NOMO-1 (cell line): ENCODE data around the gene HDAC7.
A peak's percentile ranks its signal among the peaks of the same experiment; 100 is the strongest.

Experiments
- DNase-seq, 2 experiments: peaks; one replicate each; lab custom pipeline; 2025; ENCODE audit not compliant: unreplicated experiment in 2 of 2; lab: John Stamatoyannopoulos, UW

Gene HDAC7

GRCh38 chr12:47833591-47834012, 13.9 kb upstream of the HDAC7 start:
- no peak for DNase-seq

- no peak for DNase-seq
Observed at GRCh38 chr12:47832263-47832933, 12.7 kb upstream of the HDAC7 start.

- no peak for DNase-seq
Observed at GRCh38 chr12:47829584-47829983, 9.9 kb upstream of the HDAC7 start.

- DNase-seq = peak; percentile 14 to 18
Observed at GRCh38 chr12:47828976-47829482, 9.3 kb upstream of the HDAC7 start.

- no peak for DNase-seq
Observed at GRCh38 chr12:47828008-47828975, 8.6 kb upstream of the HDAC7 start.

GRCh38 chr12:47825173-47825639, 5.5 kb upstream of the HDAC7 start:
- no peak for DNase-seq

GRCh38 chr12:47824635-47825034, 4.9 kb upstream of the HDAC7 start:
- no peak for DNase-seq

GRCh38 chr12:47824198-47824597, 4.5 kb upstream of the HDAC7 start:
- DNase-seq = no peak

- no peak for DNase-seq
Observed at GRCh38 chr12:47823422-47824086, 3.9 kb upstream of the HDAC7 start.

- no peak for DNase-seq
Observed at GRCh38 chr12:47822863-47823262, 3.2 kb upstream of the HDAC7 start.

- no peak for DNase-seq
Observed at GRCh38 chr12:47822401-47822800, 2.7 kb upstream of the HDAC7 start.

GRCh38 chr12:47821346-47821706, 1.6 kb upstream of the HDAC7 start:
- DNase-seq = no peak

- DNase-seq = peak in 1 of 2 experiments; percentile 44
Observed at GRCh38 chr12:47820631-47821345, 1.1 kb upstream of the HDAC7 start.

- peak; percentile 21 to 45 for DNase-seq
Observed at GRCh38 chr12:47819138-47819895, 386 bp downstream of the HDAC7 start.

- no peak for DNase-seq
Observed at GRCh38 chr12:47818467-47819137, 1.1 kb downstream of the HDAC7 start.

- DNase-seq = no peak
Observed at GRCh38 chr12:47818007-47818376, 1.7 kb downstream of the HDAC7 start.

GRCh38 chr12:47817272-47818006, 2.3 kb downstream of the HDAC7 start:
- no peak for DNase-seq

- no peak for DNase-seq
Observed at GRCh38 chr12:47816403-47817271, 3.1 kb downstream of the HDAC7 start.
